Measurements from ENCODE around the gene DOCK9. TPM values are rescaled to one million over a fixed set of nuclear protein-coding genes. Genes with fewer than 3 reads are reported as not detected.

DOCK9 gene
- total and polyA plus RNA-seq, 2 experiments from 2014 or later: 8.5 to 57.7 TPM

GRCh38 chr13:98877466-98877865 is 100.4 kb downstream of the DOCK9 start:
- Mint-ChIP-seq H3K4me1 (peaks cover 24% of the 10 kb centered on the region), H3K27me3 (ENCODE audit: insufficient read depth, low read depth, poor library complexity) (no peaks in the 10 kb centered on the region), H3K9me3 (peaks cover 22% of the 10 kb centered on the region), H3K27ac (peak overlapping the region; percentile 20), H3K4me3 (no peak overlapping the region), H3K36me3 (ENCODE audit: low read depth) (peaks cover 25% of the 10 kb centered on the region)
- H3K36me3 ChIP-seq (ENCODE audit: insufficient read depth): peaks cover 7% of the 10 kb centered on the region; the same call in 1 of the 2 replicates
- H3K27ac ChIP-seq (ENCODE audit: low read depth): no peak overlapping the region
- no peaks in the 10 kb centered on the region for H3F3A ChIP-seq (replicated peaks; ENCODE audit: low read depth)
- no peaks in the 10 kb centered on the region for H3K27me3 ChIP-seq (ENCODE audit: insufficient read depth)
- no peaks in the 10 kb centered on the region for H4K20me1 ChIP-seq (replicated peaks; ENCODE audit: insufficient read depth)
- no peak overlapping the region for H3K4me2 ChIP-seq
- DNase-seq (ENCODE audit: low spot score) (no peak), ATAC-seq (no peak)
- TF ChIP-seq CREB1 (CRISPR knock-in tag; IDR thresholded peaks at IDR 0.05; ENCODE audit: low read depth) (no peak), ZNF462 (CRISPR knock-in tag; IDR thresholded peaks at IDR 0.05) (no peak), ZNF331 (CRISPR knock-in tag; IDR thresholded peaks at IDR 0.05; ENCODE audit: low read depth) (no peak), NANOG (IDR thresholded peaks at IDR 0.05; ENCODE audit: borderline replicate concordance) (no peak), ZNF114 (CRISPR knock-in tag; IDR thresholded peaks at IDR 0.05) (no peak), POLR2AphosphoS5 (IDR thresholded peaks at IDR 0.05; ENCODE audit: low read depth) (no peak), CTCF (conservative IDR thresholded peaks at IDR 0.05; ENCODE audit: low read depth in 2 of 2) (no peak), EZH2 (IDR thresholded peaks at IDR 0.05; ENCODE audit: low read depth, unreplicated experiment) (no peak), JUNB (IDR thresholded peaks at IDR 0.05; ENCODE audit: unreplicated experiment) (no peak), STAT1 (IDR thresholded peaks at IDR 0.05; ENCODE audit: unreplicated experiment) (no peak), EZH2phosphoT487 (IDR thresholded peaks at IDR 0.05; ENCODE audit: unreplicated experiment) (no peak)
- TF ChIP-seq, protein P1, sequence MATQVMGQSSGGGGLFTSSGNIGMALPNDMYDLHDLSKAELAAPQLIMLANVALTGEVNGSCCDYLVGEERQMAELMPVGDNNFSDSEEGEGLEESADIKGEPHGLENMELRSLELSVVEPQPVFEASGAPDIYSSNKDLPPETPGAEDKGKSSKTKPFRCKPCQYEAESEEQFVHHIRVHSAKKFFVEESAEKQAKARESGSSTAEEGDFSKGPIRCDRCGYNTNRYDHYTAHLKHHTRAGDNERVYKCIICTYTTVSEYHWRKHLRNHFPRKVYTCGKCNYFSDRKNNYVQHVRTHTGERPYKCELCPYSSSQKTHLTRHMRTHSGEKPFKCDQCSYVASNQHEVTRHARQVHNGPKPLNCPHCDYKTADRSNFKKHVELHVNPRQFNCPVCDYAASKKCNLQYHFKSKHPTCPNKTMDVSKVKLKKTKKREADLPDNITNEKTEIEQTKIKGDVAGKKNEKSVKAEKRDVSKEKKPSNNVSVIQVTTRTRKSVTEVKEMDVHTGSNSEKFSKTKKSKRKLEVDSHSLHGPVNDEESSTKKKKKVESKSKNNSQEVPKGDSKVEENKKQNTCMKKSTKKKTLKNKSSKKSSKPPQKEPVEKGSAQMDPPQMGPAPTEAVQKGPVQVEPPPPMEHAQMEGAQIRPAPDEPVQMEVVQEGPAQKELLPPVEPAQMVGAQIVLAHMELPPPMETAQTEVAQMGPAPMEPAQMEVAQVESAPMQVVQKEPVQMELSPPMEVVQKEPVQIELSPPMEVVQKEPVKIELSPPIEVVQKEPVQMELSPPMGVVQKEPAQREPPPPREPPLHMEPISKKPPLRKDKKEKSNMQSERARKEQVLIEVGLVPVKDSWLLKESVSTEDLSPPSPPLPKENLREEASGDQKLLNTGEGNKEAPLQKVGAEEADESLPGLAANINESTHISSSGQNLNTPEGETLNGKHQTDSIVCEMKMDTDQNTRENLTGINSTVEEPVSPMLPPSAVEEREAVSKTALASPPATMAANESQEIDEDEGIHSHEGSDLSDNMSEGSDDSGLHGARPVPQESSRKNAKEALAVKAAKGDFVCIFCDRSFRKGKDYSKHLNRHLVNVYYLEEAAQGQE (IDR thresholded peaks at IDR 0.05; ENCODE audit: unreplicated experiment): no peak
- TF ChIP-seq, protein P2, sequence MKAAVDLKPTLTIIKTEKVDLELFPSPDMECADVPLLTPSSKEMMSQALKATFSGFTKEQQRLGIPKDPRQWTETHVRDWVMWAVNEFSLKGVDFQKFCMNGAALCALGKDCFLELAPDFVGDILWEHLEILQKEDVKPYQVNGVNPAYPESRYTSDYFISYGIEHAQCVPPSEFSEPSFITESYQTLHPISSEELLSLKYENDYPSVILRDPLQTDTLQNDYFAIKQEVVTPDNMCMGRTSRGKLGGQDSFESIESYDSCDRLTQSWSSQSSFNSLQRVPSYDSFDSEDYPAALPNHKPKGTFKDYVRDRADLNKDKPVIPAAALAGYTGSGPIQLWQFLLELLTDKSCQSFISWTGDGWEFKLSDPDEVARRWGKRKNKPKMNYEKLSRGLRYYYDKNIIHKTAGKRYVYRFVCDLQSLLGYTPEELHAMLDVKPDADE (IDR thresholded peaks at IDR 0.05): no peak
- no peak overlapping the region for H2AFZ ChIP-seq
- H3K4me3 ChIP-seq: no peak overlapping the region
- H3K4me1 ChIP-seq (ENCODE audit: insufficient read depth): peaks cover 11% of the 10 kb centered on the region
- H3K79me2 ChIP-seq (replicated peaks; ENCODE audit: insufficient read depth): no peaks in the 10 kb centered on the region
- 0 out of 2 replicates have a peak, but pooled peaks cover 3% of the 10 kb centered on the region for H3K9me2 ChIP-seq (ENCODE audit: insufficient read depth)
